Parathyroid adenoma (tissue), 2 donors: ENCODE results near the gene ELL.

Source experiments
- H2AFZ ChIP-seq: fragments of 300-600 bp; sonication (generic); one replicate; pipeline ENCODE4 v1.7.0; 2017; ENCODE audit warnings: antibody characterized with exemption, mild to moderate bottlenecking
- H3K27ac ChIP-seq: fragments of 300-600 bp; sonication (generic); one replicate; pipeline ENCODE4 v1.7.0; 2017
- H3K27me3 ChIP-seq: fragments of 300-600 bp; sonication (generic); one replicate; pipeline ENCODE4 v1.7.0; 2017; ENCODE audit warnings: low read length; ENCODE audit not compliant: control insufficient read depth, insufficient read depth
- H3K36me3 ChIP-seq: fragments of 300-600 bp; sonication (generic); one replicate; pipeline ENCODE4 v1.7.0; 2017; ENCODE audit warnings: low read length; ENCODE audit not compliant: control insufficient read depth, insufficient read depth
- H3K4me1 ChIP-seq: fragments of 300-600 bp; sonication (generic); one replicate; pipeline ENCODE4 v1.7.0; 2017; ENCODE audit warnings: control low read depth
- H3K4me2 ChIP-seq: fragments of 300-600 bp; sonication (generic); one replicate; pipeline ENCODE4 v1.7.0; 2017; ENCODE audit warnings: low read length
- H3K4me3 ChIP-seq: fragments of 300-600 bp; sonication (generic); one replicate; pipeline ENCODE4 v1.7.0; 2017; ENCODE audit warnings: low read depth, low read length
- H3K79me2 ChIP-seq: fragments of 300-600 bp; sonication (generic); one replicate; pipeline ENCODE4 v1.7.0; 2017; ENCODE audit warnings: control low read depth
- H3K9ac ChIP-seq: fragments of 300-600 bp; sonication (generic); one replicate; pipeline ENCODE4 v1.7.0; 2017; ENCODE audit warnings: mild to moderate bottlenecking
- H3K9me3 ChIP-seq: fragments of 300-600 bp; sonication (generic); one replicate; pipeline ENCODE4 v1.7.0; 2017; ENCODE audit warnings: low read length; ENCODE audit not compliant: control insufficient read depth
- CTCF ChIP-seq: fragments of 300-600 bp; sonication (generic); IDR thresholded peaks from one replicate; pipeline ENCODE4 v1.7.0; 2017; ENCODE audit warnings: antibody characterized with exemption, mild to moderate bottlenecking
- donor health status: primary hyperparathyroidism.

ELL gene

GRCh38 chr19:18503971-18504885, 17.6 kb downstream of the ELL start:
- no peak overlapping the region for H3K9ac ChIP-seq
- no peak for TF ChIP-seq CTCF
- no peaks in the 10 kb centered on the region for H3K36me3 ChIP-seq
- H3K4me1 ChIP-seq = peaks cover 74% of the 10 kb centered on the region
- no peak overlapping the region for H3K4me3 ChIP-seq
- H3K79me2 ChIP-seq = peaks cover 49% of the 10 kb centered on the region
- no peak overlapping the region for H2AFZ ChIP-seq
- H3K27ac ChIP-seq = peak overlapping the region; percentile 71
- peak overlapping the region; percentile 48 for H3K4me2 ChIP-seq
- no peaks in the 10 kb centered on the region for H3K27me3 ChIP-seq
- no peaks in the 10 kb centered on the region for H3K9me3 ChIP-seq

- peak overlapping the region; percentile 48 for H3K4me2 ChIP-seq
- no peaks in the 10 kb centered on the region for H3K9me3 ChIP-seq
- peaks cover 49% of the 10 kb centered on the region for H3K79me2 ChIP-seq
- H3K4me3 ChIP-seq = no peak overlapping the region
- no peak for TF ChIP-seq CTCF
- peak overlapping the region; percentile 71 for H3K27ac ChIP-seq
- no peak overlapping the region for H2AFZ ChIP-seq
- H3K27me3 ChIP-seq = no peaks in the 10 kb centered on the region
- peaks cover 73% of the 10 kb centered on the region for H3K4me1 ChIP-seq
- H3K9ac ChIP-seq = no peak overlapping the region
- no peaks in the 10 kb centered on the region for H3K36me3 ChIP-seq
Observed at GRCh38 chr19:18503337-18503970, 18.4 kb downstream of the ELL start.

GRCh38 chr19:18502638-18503294, 19.1 kb downstream of the ELL start:
- no peak overlapping the region for H2AFZ ChIP-seq
- TF ChIP-seq CTCF = no peak
- no peaks in the 10 kb centered on the region for H3K36me3 ChIP-seq
- no peaks in the 10 kb centered on the region for H3K9me3 ChIP-seq
- H3K4me2 ChIP-seq = no peak overlapping the region
- peaks cover 55% of the 10 kb centered on the region for H3K79me2 ChIP-seq
- peaks cover 70% of the 10 kb centered on the region for H3K4me1 ChIP-seq
- no peak overlapping the region for H3K9ac ChIP-seq
- H3K27ac ChIP-seq = peak overlapping the region; percentile 71
- H3K27me3 ChIP-seq = no peaks in the 10 kb centered on the region
- no peak overlapping the region for H3K4me3 ChIP-seq

- no peaks in the 10 kb centered on the region for H3K9me3 ChIP-seq
- no peaks in the 10 kb centered on the region for H3K27me3 ChIP-seq
- H3K9ac ChIP-seq = no peak overlapping the region
- H3K36me3 ChIP-seq = no peaks in the 10 kb centered on the region
- no peak overlapping the region for H3K4me2 ChIP-seq
- peak overlapping the region; percentile 71 for H3K27ac ChIP-seq
- H3K4me1 ChIP-seq = peaks cover 64% of the 10 kb centered on the region
- H3K4me3 ChIP-seq = no peak overlapping the region
- H3K79me2 ChIP-seq = peaks cover 57% of the 10 kb centered on the region
- TF ChIP-seq CTCF = no peak
- no peak overlapping the region for H2AFZ ChIP-seq
Observed at GRCh38 chr19:18502246-18502637, 19.6 kb downstream of the ELL start.
